HG02840 (cell line): ENCODE results near the gene ELF3.
"Not testable (repeated sequence)": the region's sequence is repeated elsewhere in the genome, so short reads cannot be mapped to it uniquely, and the experiment has no call there.

Experiments used
- ATAC-seq: cut with Tn5 transposase; IDR thresholded peaks from one replicate; pipeline ENCODE4 v1.9.1; 2021; ENCODE audit warnings: mild to moderate bottlenecking, moderate library complexity, moderate number of reproducible peaks; ENCODE audit not compliant: unreplicated experiment, low FRiP score

ELF3 gene

DNA sequence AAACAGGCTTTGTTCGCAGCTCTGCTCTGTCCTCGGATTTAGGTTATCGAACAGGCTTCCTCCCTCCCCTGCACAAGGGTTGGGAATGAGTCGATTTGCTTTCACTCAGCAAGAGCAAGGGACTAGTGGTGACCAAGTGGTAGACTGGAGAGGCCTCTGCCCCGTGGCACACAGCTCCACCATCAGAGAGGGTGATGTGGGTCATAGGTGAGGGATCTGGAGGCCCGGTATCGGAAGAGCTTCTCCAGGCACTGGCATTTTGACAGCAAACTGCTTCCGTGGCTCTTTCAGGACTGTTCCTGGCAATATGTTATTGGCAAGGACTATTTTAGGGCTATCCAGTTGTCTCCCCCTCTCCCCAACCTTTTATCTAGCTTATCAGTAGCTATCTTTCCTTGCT lies 3.1 kb upstream of the ELF3 start:
- ATAC-seq: no peak

DNA sequence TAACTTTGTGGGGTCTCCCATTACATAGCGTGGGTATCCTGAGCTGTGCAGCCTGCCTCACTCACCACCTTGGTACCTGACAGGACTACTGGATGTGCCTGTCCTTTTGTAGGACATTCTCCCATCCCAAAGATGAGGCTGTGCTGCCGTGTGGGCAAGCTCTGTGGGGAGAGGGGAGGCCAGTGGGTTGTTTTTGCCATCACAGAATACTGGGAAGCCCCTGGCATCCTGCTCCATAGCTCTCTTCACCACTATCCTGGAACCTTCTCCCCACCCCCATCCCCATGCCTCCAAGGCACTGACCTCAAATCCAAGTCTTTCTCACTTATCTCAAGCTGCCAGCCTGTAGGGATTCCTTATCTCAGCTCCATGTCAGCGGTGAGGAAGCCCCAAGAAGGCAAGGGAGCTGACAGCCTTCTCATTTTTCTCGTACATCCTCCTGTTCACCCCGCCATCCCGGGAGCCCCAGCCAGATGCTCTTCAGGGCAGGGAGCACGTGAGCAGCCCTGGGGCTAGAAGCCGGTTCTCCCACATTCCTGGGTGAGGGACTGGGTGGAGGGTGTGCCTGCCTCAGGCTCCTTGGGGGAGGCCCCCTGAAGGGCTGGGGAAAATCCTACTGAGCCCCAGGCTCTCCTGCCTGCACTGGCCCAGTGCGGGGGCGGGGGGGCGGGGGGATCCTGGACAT lies 2.4 kb upstream of the ELF3 start:
- ATAC-seq: no peak

DNA sequence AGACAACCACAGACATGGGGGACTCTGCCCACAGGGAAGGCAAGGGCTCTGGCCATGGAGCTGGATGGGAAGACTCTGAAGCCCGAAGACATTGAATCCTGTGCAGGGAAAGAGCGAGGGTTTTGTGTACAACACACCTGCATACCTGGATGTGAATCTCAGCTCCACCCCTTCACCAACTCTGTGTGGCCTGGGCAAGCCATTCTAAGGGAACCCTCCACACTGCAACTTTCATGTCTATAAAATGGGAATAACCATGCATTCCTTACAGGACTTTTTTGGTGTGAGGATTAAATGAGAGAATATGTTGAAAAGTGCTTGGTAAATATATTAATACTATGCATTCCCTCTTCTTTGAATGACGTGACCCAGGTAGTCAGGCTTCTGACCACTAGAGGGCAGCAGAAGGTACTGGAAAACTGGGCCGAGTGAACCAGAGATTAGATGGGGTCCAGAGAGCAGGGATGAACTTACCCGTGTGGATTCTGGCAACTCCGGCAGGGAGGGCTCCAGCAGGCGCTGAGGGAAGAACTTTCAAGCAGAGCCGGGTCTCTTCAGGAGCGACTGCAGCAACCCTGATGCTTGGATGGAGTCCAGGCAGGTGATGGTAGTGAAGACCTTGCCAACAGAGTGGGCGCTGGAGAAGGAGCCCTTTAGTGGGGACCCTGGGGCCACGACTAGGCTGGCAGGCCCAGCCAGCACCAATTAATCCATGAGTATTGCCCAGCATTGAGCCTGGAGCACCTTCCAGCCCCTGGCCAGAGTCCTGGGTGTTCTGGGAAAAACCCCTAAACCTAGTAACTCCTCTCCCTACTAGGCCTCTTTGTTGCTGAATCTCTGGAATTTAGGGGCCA lies 834 bp upstream of the ELF3 start:
- no peak for ATAC-seq

DNA sequence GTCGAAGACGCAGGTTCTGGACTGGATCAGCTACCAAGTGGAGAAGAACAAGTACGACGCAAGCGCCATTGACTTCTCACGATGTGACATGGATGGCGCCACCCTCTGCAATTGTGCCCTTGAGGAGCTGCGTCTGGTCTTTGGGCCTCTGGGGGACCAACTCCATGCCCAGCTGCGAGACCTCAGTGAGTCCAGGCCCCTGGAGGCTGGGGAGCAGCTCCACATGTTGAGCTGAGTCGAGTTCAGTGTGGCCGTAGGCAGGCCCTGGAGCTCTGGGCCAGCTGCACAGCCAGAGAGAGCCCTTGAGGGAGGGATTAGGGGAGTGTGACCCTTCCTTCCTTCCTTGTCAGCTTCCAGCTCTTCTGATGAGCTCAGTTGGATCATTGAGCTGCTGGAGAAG lies 1.6 kb downstream of the ELF3 start:
- ATAC-seq: no peak

DNA sequence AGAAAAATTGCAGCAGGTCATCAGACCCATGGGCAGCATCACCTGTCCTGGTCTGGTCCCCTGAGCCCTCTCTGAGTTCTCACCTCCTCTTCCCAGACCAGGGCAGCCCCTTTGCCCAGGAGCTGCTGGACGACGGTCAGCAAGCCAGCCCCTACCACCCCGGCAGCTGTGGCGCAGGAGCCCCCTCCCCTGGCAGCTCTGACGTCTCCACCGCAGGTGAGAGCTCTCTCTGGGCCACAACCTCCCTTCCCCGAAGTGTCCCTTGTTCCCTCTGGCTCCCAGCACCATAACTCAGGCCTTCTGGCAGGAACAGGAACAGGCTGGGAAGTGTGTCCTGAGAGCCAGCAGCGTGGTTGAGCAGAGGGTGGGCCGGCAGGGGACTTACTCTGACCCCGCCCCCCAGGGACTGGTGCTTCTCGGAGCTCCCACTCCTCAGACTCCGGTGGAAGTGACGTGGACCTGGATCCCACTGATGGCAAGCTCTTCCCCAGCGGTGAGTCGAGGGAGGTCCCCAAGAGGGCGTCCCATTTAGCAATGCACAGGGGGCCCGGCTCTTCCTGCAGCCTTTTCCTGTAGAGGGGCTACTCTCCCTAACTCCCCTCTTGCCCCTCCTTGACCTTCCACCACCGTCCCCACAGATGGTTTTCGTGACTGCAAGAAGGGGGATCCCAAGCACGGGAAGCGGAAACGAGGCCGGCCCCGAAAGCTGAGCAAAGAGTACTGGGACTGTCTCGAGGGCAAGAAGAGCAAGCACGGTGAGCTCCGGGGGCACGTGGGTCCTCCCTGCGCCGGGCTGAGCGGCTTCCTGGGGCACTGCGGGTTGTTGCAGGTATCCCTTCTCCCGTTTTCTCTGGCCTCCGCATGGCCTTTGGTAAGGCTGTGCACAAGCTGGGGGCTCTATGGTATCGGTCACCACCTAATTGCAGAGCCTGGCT lies 2.4 kb downstream of the ELF3 start:
- no peak for ATAC-seq

DNA sequence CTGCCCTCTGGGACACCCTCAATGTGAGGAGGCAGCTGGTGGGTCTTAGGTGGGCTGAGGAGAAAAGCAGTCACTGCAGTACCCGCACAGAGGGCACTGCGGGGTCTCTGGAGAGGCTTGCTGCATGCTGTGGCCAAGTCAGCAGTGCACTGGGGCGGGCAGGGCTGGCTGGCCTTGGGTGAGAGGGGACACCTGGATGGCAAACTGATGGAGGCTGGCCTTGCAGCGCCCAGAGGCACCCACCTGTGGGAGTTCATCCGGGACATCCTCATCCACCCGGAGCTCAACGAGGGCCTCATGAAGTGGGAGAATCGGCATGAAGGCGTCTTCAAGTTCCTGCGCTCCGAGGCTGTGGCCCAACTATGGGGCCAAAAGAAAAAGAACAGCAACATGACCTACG lies 3.2 kb downstream of the ELF3 start:
- no peak for ATAC-seq

DNA sequence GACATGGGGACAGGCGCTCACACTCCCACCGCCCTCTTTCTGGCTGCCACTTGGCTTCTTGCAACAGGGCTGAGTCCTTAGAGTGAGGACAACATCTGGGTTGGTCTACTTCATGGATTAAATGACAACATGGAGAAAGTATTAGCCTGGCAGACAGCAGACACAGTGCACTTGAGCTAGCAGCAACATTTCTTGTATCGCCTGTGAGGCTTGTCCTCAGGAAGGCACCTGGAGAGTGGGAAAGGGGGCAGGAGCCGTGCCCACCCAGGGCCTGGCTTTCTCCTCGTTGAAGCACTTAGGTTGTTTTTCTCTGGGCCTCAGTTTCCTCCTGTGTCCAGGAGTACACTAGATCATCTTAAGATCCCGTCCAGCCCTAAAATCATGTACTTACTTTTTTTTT lies 3.7 kb downstream of the ELF3 start:
- no peak for ATAC-seq

DNA sequence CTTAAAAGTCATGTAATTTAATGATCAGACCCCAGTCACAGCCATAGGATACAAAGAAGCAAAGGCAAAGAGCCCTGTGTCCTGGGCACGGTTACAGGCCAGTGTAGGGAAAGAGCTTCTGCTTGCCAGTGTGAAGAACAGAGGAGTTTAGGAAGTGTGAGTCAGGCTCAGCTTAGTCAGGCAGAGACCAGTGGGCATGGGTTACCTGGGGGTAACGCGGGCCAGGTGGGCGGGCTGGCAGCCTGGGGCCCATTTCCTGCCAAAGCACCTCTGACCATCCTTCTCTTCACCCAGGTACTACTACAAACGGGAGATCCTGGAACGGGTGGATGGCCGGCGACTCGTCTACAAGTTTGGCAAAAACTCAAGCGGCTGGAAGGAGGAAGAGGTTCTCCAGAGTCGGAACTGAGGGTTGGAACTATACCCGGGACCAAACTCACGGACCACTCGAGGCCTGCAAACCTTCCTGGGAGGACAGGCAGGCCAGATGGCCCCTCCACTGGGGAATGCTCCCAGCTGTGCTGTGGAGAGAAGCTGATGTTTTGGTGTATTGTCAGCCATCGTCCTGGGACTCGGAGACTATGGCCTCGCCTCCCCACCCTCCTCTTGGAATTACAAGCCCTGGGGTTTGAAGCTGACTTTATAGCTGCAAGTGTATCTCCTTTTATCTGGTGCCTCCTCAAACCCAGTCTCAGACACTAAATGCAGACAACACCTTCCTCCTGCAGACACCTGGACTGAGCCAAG lies 4.7 kb downstream of the ELF3 start:
- no peak for ATAC-seq

DNA sequence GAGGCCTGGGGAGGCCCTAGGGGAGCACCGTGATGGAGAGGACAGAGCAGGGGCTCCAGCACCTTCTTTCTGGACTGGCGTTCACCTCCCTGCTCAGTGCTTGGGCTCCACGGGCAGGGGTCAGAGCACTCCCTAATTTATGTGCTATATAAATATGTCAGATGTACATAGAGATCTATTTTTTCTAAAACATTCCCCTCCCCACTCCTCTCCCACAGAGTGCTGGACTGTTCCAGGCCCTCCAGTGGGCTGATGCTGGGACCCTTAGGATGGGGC lies 5.2 kb downstream of the ELF3 start:
- no peak for ATAC-seq

DNA sequence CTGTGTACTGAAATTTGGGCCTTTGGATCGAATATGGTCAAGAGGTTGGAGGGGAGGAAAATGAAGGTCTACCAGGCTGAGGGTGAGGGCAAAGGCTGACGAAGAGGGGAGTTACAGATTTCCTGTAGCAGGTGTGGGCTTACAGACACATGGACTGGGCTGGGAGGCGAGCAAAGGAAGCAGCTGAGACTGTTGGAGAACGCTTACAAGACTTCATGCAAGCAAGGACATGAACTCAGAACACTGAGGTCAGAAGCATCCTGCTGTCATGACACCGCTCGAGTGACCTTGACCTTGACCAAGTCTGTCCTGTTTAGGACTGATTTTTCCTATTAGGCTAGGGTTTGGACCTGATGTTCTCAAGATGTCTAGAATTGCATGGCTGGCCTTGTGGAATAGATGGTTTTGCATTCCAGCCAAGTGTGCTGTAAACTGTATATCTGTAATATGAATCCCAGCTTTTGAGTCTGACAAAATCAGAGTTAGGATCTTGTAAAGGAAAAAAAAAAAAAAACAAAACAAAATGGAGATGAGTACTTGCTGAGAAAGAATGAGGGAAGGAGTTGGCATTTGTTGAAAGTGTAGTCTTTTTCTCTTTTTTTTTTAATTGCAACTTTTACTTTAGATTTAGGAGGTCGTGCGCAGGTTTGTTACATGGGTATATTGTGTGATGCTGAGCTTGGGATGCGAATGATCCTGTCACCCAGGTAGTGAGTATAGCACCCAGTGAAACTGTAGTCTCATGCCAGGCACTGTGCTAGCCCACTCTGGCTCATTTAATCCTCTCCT lies 5.8 kb downstream of the ELF3 start:
- no peak for ATAC-seq

DNA sequence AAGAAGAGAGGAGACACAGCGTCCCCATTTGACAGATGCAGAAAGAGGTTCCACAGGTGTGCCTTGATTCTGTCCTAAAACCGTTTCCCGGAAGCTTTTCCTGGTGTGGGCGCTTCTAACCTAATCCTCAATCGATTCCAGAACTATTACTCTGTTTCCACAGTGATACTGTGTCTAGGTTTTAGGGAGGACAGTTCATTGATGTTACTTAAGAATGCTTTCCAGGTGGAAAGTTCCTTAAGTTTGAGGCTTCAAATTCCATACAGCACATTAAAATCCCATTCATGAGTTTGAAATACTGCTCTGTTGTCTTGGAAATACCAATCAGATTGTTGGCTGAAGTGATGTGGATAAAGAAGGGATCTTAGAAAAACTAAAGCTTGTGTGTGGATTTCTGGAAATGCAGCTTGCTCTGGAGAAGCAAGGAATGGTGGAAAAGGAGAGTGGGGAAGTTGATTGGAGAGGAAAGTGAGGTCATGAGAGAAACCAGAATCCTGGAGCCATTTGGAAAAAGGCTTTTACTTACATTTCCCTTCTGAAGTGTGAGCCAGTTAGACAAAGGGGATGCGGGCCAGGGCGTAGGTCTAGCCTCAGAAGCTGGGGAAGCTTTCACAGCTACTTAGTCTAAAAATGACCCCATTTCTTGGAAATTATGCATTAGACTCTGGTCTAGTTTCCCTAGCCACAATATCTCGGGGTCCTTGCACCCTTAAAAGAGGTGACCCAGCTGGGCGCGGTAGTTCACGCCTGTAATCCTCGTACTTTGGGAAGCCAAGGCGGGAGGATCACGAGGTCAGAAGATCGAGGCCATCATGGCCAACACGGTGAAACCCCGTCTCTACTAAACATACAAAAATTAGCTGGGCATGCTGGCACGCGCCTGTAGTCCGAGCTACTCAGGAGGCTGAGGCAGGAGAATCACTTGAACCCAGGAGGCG lies 6.7 kb downstream of the ELF3 start:
- ATAC-seq: no peak

DNA sequence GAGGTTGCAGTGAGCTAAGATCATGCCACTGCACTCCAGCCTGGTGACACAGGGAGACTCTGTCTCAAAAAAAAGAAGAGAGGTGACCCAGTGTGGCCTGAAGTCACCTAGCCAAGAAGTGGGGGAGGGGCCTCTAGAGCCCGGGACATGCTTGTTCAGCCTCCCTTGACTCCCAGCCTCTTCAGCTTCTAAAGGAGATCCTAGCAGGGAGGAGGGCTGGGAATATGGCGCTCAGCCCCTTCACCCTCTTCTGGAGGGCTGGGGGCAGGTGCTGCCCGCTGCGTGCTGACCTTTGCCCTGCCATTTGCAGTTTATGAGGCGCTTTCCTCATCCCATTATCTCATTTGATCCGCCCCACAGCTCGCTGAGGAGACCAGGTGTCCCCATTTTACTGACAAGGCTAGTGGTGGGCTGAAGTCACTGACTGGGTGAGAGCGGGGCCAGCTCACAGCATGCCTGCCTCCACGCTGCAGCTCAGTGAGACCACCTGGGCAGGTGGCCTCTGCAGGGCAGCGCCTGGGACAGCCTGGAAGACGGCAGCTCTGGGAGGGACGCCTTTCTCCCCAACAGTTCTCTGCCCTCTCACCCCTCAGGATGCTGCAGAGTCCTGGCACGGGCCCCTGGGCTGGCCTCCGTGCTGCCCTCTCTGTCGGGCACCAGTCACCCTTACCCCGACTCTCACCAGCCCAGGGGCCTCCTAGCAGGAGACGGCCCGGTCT lies 7.5 kb downstream of the ELF3 start:
- ATAC-seq: no peak

DNA sequence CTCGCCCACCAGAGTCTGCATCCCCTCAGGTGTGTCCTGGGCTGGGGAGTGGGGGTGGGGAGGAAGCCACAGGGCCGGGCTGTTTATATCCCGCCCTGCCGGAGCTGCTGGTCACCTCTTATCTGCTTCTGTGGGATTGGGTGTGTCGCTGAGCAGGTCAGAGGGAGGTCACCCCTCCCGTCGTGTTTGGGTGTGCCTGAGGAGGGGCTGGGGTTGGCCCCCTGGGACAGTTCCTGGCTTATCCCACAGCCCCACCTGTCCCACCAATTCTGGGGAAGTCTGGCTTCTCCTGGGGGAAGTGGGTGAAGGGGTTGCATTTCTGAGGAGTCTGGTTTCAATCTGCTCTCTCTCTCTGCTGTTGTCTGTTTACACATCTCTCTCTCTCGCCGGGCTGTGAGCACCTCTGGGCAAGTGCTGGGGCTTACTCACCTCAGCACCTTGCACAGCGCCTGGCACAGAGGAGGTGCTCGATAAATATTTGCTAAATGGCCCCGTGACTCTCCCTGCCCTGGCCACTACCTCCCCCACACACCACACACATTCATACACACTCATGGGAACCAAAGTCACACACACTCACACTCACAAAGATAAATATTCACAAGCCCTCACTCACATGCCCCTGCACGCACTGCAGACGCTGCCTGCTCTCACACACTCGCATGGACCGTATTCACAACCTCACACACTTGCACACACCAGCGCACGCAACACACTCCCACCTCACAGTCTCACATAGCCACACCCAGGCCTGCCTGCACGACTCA lies 8.3 kb downstream of the ELF3 start:
- no peak for ATAC-seq

DNA sequence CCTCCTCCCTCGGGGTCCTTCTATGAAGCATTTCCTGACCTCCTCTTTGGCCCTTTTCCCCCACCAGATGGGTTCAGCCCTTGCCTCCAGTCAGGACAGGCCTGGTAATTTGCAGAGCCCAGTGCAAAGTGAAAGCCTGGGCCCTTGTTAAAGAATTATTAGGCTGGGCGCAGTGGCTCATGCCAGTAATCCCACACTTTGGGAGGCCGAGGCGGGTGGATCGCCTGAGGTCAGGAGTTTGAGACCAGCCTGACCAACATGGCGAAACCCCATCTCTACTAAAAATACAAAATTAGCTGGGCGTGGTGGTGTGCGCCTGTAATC lies 8.8 kb downstream of the ELF3 start:
- ATAC-seq: not testable (repeated sequence)

DNA sequence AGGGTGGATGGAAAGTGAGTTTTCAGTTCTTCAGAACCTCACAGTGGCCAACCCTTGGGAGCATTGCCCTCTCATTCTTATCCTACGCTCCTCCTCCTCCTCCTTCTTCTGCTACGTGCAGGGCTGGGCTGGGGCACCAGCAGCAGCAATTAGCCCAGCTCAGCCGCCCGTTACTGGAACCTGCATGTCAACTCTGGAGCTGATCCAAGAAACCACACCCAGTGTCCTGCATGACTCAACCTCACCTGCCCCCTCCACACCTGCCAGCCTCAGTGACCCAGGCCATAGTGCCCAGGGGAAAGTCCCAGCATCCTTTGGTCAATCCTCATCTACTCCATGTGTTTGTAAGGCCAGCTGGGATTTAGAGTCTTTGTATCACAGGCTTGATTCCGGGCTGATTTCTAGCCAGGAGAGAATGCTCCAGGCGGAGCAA lies 12.6 kb downstream of the ELF3 start:
- no peak for ATAC-seq

DNA sequence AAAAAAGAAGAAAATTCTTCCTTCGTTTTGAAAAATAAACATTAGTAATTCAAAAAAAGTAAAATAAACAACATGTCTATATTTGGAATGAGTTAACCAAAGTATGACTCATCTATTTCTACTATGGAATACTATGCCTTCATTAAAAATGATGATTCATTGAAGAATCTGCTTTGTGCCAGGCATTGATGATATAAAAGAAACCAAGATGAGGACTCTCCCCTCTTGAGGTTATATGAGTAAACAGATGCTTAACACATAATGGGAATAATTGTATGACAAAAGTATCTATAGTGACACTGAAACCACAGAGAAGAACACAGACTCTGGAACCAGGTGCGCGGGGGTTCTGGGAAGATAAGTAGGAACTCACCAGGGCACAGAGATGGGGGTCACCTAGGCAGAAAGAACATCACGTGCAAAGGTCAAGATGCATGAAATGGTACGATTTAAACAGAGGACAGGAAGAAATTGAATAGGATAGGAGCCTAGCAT lies 18.8 kb downstream of the ELF3 start:
- ATAC-seq: no peak

DNA sequence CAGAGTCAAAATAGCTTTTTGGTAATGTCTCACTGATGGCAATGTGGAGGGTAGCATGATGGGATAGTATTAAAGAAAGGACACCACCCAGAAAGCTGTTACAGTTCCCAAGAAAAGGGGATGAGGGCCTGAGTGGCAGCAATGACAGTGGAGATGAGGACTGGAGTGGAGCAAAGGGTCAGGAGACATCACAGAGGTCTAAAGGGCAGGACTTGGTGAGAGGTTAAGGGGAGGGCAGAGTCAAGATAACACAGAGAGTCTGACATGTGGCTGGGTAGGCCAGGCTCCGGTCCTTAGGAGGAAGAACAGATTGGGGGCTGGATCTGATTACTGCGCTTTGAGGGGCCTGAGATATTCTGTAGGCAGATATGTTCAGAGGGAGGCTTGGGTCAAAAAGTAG lies 19.3 kb downstream of the ELF3 start:
- no peak for ATAC-seq
